ENCODE data around the gene CDIPT. TPM values are rescaled to one million over a fixed set of nuclear protein-coding genes. Genes with fewer than 3 reads are reported as not detected.

Gene CDIPT
- polyA plus RNA-seq, 1 donor from 2014 or later, result 95.6 TPM

DNA sequence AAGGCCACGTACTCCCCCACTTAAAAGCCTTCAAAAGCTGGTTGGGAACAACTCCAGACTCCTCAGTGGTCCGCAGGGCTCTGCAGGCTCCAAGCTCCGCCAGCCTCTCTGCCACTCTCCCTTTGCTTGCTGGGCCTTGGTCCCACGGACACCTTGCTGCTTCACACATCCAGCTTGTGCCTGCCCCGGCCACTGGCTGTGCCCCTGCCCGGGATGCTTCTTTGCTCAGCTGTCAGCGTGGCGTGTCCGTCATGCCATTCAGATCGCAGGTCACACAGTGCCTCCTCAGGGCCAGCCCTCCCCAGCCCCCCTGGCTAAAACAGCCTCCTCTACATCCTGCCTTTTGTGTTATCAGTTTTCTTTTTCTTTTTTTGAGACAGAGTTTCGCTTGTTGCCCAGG is 49.1 kb upstream of the CDIPT start (continued):
- TF ChIP-seq, protein P1, sequence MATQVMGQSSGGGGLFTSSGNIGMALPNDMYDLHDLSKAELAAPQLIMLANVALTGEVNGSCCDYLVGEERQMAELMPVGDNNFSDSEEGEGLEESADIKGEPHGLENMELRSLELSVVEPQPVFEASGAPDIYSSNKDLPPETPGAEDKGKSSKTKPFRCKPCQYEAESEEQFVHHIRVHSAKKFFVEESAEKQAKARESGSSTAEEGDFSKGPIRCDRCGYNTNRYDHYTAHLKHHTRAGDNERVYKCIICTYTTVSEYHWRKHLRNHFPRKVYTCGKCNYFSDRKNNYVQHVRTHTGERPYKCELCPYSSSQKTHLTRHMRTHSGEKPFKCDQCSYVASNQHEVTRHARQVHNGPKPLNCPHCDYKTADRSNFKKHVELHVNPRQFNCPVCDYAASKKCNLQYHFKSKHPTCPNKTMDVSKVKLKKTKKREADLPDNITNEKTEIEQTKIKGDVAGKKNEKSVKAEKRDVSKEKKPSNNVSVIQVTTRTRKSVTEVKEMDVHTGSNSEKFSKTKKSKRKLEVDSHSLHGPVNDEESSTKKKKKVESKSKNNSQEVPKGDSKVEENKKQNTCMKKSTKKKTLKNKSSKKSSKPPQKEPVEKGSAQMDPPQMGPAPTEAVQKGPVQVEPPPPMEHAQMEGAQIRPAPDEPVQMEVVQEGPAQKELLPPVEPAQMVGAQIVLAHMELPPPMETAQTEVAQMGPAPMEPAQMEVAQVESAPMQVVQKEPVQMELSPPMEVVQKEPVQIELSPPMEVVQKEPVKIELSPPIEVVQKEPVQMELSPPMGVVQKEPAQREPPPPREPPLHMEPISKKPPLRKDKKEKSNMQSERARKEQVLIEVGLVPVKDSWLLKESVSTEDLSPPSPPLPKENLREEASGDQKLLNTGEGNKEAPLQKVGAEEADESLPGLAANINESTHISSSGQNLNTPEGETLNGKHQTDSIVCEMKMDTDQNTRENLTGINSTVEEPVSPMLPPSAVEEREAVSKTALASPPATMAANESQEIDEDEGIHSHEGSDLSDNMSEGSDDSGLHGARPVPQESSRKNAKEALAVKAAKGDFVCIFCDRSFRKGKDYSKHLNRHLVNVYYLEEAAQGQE (IDR thresholded peaks at IDR 0.05; ENCODE audit: borderline replicate concordance), result no peak
- TF ChIP-seq EZH2 (IDR thresholded peaks at IDR 0.05; ENCODE audit: borderline replicate concordance, insufficient read depth, low read length, poor library complexity, severe bottlenecking), result no peak
- TF ChIP-seq POLR2AphosphoS5 (IDR thresholded peaks at IDR 0.05), result no peak

DNA sequence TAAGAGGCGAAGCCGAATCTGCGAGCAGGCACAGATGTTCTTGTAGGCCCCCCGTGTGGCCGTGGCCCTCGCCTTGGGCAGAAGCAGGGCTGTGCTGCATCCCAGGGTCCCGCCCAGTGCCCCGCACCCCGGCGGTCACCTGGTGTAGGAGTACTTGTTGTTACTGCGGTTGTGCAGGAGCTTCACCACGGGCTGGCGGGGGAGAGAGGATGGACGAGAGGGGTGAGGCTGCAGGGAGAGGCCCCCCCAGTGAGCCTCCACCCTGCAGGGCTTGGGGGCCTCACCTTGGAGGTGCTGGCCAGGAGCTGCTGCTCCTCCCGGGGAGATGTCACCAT is 48.6 kb upstream of the CDIPT start:
- H3K9ac ChIP-seq (ENCODE audit: low read length), result no peak overlapping the region
- no peak overlapping the region for H2AFZ ChIP-seq (ENCODE audit: low read depth, low read length)
- no peak overlapping the region for H3K4me2 ChIP-seq (ENCODE audit: low read length)
- H3K79me2 ChIP-seq (replicated peaks; ENCODE audit: insufficient read depth, low read length), result no peaks in the 10 kb centered on the region
- H3F3A ChIP-seq (ENCODE audit: insufficient read depth, low read length, poor library complexity, severe bottlenecking), result no peaks in the 10 kb centered on the region
- no peak overlapping the region for H3K4me3 ChIP-seq (ENCODE audit: low read length)
- H3K9me3 ChIP-seq (ENCODE audit: low read length), result no peaks in the 10 kb centered on the region
- no peak for TF ChIP-seq POLR2AphosphoS5 (IDR thresholded peaks at IDR 0.05)
- TF ChIP-seq SMC3 (conservative IDR thresholded peaks at IDR 0.05; ENCODE audit: poor library complexity), result no peak
- TF ChIP-seq EP300 (conservative IDR thresholded peaks at IDR 0.05; ENCODE audit: poor library complexity, severe bottlenecking), result no peak
- TF ChIP-seq, protein P1 (IDR thresholded peaks at IDR 0.05; ENCODE audit: borderline replicate concordance), result no peak
- no peak for TF ChIP-seq EZH2 (IDR thresholded peaks at IDR 0.05; ENCODE audit: borderline replicate concordance, insufficient read depth, low read length, poor library complexity, severe bottlenecking)
- no peak for TF ChIP-seq MXI1 (conservative IDR thresholded peaks at IDR 0.05; ENCODE audit: poor library complexity, severe bottlenecking)
- TF ChIP-seq TAF1 (IDR thresholded peaks at IDR 0.05; ENCODE audit: low read depth), result no peak
- no peak for TF ChIP-seq RAD21 (conservative IDR thresholded peaks at IDR 0.05)
- H4K20me1 ChIP-seq (ENCODE audit: insufficient read depth), result no peaks in the 10 kb centered on the region
- H3K9me2 ChIP-seq (ENCODE audit: insufficient read depth, low read length), result no peaks in the 10 kb centered on the region
- no peak overlapping the region for H3K27ac ChIP-seq (ENCODE audit: low read length)
- H3K36me3 ChIP-seq (ENCODE audit: insufficient read depth, low read length), result no peaks in the 10 kb centered on the region
- H3K27me3 ChIP-seq (ENCODE audit: insufficient read depth, low read depth, low read length), result no peaks in the 10 kb centered on the region
